HG02884 (cell line): Measurements from ENCODE around the gene DLX6.

Source experiments
- ATAC-seq: cut with Tn5 transposase; IDR thresholded peaks from one replicate; pipeline ENCODE4 v1.9.1; 2021; ENCODE audit warnings: mild to moderate bottlenecking, moderate library complexity; ENCODE audit not compliant: unreplicated experiment

The DLX6 gene

DNA sequence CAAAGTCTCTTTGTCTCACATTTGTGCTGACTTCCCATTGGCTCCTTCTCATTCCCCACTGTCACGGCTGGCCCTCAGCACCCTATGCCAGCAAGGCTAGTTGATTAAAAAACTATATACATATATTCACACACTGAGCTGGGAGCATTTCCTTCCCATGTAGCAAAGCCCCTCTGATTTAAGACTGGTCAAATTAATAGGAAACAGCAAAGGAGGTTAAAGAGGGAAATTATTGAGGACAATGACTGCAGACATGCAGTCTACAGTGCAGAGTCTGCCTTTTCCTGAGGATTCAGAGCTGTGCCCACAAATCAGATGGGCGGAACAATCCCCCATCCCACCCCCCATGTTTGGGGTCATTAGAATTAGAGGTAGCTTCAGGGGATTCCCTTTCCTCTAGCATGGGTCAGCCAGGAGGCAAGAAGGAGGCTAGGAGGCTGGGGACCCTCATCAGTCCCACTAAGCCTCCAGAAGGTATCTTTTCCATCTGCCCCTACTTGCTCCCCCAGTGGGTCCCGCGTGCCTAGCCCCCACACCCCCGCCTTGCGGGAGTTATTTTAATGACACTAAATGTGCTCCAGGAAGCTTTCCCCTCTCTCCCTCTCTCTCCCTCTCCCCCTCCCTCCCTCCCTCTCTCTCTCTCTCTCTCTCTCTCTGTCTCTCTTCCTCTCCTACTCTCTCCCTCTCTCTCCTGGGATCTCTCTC lies 9.8 kb upstream of the DLX6 start:
- ATAC-seq = no peak

DNA sequence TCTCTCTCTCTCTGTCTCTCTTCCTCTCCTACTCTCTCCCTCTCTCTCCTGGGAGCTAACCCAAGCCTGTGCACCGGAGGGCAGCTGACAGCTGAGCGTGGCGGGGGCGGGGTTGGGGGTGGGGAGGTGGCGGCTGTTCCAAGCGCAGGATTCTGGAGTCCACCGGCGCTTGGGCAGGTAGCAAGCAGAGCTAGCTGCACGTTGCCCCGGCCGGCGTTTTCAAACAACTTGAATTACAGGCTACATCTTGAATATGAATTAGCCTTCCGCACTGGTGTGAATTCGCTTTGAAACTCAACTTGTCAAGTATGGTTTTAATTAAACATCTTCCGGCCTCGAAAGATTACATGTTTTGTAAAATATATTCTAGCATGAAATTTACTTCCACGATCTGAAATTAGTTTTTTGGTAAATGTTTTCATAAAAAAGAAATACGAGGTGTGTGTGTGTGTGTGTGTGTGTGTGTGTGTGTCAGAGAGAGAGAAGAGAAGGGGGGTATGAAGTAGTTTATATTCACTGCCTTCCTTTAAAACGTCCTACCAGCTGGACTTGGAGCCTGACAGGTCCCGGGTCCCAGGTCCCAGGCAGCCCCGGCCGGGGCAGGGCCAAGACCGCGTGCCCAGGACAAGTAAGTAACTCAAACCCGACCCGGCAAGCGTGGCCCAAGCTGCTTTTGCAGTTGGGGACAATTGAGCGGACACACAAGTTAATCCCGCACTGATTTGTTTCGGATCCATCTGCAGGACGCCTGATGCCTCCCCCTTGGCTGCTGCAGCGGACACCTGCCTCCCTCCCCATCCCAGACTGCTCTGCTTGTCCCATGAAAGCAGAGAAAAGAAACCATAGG lies 9.0 kb upstream of the DLX6 start:
- no peak for ATAC-seq

DNA sequence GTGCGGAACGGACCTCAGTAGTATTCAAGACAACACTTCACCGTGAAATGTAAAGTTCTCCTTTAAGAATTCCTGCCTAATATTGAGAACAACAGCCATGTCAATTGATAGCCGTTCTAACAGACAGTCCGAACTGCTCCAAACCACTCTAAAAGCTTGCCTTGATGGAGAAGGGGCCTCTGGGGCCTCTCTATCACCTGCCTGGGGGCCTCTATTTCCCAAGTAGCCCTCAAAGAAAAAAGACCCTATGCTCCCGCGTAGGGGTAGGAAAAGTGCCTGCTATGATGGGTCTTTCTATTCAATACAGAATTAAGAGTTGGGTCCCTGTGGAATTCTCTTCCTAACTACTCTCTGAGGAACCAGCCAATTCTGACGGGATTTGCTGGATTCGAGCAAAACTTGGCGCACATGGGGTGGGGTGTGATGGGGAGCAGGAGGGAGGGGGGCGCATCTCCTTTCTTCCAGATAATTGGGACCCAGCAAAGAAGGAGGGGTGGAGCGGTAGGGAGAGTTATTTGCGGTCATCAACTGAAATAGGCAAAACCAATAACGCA lies 8.3 kb upstream of the DLX6 start:
- ATAC-seq = no peak

- ATAC-seq = no peak
These were observed 7.8 kb upstream of the DLX6 start for GRCh38 chr7:96997512-96998032.

DNA sequence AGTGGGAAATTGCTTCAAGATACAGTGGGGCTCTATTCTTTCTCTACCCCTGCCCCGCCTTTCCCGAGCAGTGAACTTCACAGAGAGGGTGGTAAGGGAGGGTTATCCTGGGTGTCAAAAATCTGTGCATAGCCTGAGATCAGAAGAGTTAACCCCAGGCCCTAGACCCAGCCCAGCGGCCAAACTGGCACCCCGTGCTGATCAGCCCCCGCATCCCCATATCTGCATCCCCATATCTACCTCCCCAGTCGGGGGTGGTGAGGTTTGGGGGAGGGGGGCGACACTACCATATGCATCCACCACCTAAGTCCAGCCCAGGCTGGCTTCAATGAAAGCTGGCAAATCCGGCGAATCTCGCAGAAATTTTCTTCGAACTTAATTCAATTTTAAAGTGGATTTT lies 7.0 kb upstream of the DLX6 start:
- no peak for ATAC-seq

DNA sequence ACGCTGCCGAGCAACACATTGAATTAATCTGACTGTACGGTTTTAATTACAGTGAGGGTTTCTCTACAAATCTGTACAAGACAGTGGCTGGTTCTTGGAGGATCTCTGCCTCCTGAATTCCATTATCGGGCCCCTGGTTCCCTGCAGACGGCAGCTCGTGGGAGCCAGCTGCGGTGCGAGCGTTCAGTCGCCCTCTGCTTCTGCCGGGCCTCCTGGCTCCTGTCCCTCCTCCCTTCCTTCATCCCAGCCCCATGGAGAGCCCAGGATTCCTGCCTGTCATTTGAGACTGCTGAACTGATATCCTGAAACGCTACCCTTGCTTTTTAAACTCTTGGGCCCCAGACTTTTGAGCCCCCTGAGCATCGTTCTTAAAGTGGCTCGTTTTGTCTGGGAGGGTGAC lies 6.6 kb upstream of the DLX6 start:
- ATAC-seq = no peak

- no peak for ATAC-seq
These were observed 4.1 kb upstream of the DLX6 start for GRCh38 chr7:97001221-97001620.

GRCh38 chr7:97001656-97002554 lies 3.4 kb upstream of the DLX6 start:
- ATAC-seq = no peak

DNA sequence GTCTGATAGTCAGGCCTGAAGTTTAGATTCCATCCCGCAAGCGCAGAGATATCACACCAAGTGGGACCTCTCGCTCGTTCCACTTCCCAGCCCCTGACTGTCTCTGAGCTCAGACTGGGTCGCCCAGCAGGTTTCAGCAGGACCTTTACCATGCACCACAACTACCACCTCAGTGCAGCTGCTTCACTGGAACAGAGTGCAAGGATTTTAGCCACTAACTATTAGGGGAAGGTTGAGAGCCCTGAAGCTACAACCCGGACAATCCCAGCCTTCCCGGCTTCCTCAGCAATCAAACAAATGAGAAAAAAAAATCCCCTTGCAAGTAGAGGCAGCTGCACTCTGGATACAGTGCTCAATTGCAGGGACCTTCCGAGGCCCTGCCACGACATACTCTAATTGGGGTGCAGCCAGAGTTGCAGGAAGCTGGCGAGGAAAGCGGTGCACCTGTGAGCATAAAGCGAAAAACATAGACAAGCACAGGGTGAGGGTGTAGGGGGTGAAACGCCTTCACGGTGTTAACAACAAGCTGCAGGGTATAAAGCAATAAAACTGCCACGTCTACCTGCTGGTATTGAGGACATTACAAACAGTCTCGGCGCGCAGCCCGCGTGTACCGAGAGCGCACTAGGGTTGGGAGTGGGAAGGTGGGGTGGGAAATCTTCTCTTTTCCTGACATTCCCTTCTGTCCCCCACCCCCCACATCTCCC lies 2.6 kb upstream of the DLX6 start:
- no peak for ATAC-seq

DNA sequence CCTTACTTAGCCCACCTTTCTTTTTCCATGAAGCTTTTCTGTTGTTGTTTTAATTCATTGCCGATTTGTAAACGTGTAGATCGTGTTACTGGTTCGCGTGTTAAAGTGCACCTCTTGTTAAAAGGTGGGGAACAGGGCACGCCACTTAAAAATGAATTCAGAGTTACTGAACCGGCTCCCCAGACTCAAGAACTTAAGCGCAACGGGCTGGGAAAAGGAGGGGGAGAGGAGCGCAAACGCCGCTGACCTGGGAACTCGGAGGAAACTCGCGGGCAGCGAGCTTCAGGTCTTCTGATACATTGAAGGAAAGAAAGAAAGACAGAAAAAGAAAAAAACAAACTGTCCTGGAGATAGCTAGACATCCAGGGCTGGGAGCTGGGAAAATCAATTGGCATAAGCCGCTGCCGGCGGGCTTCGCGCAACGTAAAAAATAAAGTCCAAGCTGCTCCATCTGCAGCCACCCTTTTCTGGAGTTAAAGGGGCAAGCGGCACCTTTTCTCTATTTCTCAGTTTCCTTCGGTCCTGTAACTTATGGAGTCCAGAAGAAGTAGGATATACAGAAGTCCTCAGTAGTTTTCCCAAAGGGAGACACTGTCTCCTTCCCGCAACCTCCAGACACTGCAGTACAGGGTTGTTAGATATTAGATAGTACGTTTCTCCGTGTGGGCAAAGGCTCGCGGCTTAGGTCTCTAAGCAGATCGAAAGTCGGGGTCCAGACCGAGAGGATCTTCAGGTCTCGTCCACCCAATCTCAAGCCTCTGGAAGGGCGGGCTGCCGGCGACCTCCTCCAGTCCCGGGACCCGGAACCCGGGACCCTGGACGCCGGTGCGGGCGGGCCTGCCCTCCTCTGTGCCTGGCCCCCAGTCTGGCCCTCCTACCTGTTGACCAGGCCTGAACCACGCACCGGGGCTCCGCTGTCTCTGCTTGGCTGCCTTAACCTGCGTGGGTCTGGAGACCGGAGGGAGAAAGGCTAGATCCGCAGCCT lies 1.8 kb upstream of the DLX6 start:
- no peak for ATAC-seq

DNA sequence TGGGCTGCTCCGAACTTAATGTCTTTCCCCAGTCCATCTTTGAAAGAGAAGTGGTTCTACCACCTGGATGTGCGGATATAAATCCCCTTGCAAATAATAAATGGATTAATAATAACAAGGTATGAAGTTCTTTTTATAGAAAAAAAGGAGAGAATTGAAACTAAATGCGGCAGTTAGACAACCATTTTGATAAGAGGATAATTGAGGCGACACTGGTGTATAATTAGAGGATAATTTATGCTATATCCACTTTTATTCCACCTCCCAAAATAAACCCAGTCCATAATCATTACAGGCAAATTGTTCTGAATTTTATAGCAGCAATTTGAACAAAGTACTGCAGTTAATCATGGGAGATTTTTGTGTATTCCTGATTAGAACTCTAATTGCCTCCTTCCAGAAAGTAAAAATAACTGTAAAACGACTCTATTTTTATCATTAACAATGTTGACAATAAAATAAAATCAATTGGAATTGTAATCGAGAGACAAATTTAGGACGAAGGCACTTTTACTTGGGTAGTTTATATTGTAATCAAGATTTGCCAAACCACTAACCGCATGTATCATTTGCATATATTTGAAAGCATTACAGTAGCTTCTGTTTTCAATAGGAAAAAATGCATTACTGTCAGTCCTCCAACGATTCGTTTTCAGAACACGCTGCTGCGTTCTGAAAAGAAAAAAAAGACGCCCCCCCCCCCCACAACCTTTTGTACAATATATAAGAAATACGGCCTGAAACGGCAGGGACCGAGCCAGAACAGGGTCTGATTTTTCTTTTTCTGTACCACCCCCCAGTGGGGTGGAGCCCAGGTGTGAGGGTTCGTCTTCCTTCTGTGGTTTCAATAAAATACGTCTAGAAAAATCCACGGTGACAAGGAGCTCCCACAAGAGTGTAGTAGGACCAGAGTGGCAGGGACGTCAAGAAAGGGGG lies 838 bp upstream of the DLX6 start:
- no peak for ATAC-seq

- ATAC-seq = peak; percentile 48
These were observed 882 bp downstream of the DLX6 start for GRCh38 chr7:97006055-97006815.

- no peak for ATAC-seq
These were observed 1.6 kb downstream of the DLX6 start for GRCh38 chr7:97006816-97007582.

DNA sequence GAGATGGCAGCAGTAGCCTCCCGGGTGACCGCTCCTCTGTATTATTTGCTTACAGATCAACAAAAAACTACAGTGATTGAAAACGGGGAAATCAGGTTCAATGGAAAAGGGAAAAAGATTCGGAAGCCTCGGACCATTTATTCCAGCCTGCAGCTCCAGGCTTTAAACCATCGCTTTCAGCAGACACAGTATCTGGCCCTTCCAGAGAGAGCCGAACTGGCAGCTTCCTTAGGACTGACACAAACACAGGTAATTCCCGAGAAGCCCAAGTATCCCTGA lies 2.2 kb downstream of the DLX6 start:
- ATAC-seq = no peak

DNA sequence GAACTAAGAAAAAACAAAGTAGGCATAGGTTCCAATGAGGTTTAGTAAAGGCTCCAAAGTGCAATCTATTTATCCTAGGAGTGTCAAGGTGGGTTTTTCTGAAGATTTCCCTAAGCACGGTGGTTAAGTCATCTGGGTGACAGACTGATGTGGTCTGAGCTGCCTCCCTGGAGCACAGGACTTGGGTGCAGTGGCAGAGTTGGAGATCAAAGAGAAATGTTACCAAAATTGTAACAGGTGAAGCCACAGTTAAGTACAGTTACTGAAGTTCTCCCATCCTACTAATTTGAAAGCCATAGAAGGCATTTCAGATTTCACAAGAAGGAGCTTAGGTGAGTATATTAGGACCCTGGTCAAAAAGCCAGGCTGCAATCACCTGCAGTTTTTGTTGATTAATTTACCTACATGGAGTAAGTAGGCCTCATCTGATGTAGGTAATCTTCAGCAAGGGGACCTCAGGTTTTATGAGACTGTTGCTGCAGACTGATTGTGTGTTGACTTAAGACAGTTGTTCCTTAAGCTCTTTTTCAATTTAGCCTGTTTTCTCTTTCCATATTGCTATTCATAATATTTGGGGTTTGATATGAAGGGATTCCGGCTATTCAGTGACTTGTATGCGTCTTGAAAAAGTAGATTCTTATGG lies 3.0 kb downstream of the DLX6 start:
- no peak for ATAC-seq
